GM06990 (cell line): ENCODE data around the gene AWAT1.
"Not testable (repeated sequence)": the region's sequence is repeated elsewhere in the genome, so short reads cannot be mapped to it uniquely, and the experiment has no call there.

Experiments used
- DNase-seq: peaks from one replicate; pipeline ENCODE4 v3.0.0-alpha.2; 2011; ENCODE audit not compliant: insufficient read length; ENCODE audit errors: extremely low read depth
- H3K27me3 ChIP-seq: replicated peaks from 2 replicates; pipeline ENCODE4 v1.6.0; 2011; ENCODE audit warnings: low read length; ENCODE audit not compliant: control insufficient read depth, insufficient read depth
- H3K36me3 ChIP-seq: 2 replicates; pipeline ENCODE4 v1.5.1; 2011; ENCODE audit warnings: low read length; ENCODE audit not compliant: control insufficient read depth, insufficient read depth
- H3K4me3 ChIP-seq: replicated peaks from 2 replicates; pipeline ENCODE4 v1.5.1; 2011; ENCODE audit warnings: low read depth, mild to moderate bottlenecking, control low read depth, low read length
- TF ChIP-seq, protein P1 (sequence below): IDR thresholded peaks from 2 replicates; pipeline ENCODE4 v1.5.1; 2011; ENCODE audit warnings: low read length, control low read depth, mild to moderate bottlenecking, inconsistent platforms; ENCODE audit not compliant: insufficient read depth, poor library complexity, severe bottlenecking

The AWAT1 gene

DNA sequence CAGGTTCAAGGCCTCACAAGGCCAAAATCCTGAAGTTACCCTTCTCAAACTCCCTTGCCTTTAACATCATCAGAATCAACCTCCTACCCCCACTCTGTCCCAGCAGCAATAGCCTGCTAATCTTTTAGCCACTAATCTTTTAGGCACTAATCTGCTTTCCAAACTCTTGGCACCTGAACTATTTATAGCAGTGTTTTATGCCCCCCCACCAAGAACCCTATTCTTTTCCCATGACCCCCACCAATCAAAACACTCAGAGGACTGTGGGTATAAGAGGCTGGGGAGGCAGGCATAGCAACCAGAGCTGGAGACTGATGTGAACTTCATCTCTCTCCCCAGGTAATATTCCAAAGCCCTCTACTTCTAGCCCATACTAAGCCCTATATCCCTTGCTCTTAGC, 33.6 kb downstream of the AWAT1 start, which contains the start of gene ARR3:
TSS of gene ARR3 (plus strand) at position 301 of the 400 bp plus-strand sequence. CDS start 1,052 bp downstream, outside the sequence.
- Histone ChIP-seq H3K4me3 (no peak within 1 kb of the TSS), H3K27me3 (no peaks in the 10 kb centered on the region), H3K36me3 (no peaks in the 10 kb centered on the region)
- TF ChIP-seq, protein P1, sequence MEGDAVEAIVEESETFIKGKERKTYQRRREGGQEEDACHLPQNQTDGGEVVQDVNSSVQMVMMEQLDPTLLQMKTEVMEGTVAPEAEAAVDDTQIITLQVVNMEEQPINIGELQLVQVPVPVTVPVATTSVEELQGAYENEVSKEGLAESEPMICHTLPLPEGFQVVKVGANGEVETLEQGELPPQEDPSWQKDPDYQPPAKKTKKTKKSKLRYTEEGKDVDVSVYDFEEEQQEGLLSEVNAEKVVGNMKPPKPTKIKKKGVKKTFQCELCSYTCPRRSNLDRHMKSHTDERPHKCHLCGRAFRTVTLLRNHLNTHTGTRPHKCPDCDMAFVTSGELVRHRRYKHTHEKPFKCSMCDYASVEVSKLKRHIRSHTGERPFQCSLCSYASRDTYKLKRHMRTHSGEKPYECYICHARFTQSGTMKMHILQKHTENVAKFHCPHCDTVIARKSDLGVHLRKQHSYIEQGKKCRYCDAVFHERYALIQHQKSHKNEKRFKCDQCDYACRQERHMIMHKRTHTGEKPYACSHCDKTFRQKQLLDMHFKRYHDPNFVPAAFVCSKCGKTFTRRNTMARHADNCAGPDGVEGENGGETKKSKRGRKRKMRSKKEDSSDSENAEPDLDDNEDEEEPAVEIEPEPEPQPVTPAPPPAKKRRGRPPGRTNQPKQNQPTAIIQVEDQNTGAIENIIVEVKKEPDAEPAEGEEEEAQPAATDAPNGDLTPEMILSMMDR = no peak
- DNase-seq = no peak

DNA sequence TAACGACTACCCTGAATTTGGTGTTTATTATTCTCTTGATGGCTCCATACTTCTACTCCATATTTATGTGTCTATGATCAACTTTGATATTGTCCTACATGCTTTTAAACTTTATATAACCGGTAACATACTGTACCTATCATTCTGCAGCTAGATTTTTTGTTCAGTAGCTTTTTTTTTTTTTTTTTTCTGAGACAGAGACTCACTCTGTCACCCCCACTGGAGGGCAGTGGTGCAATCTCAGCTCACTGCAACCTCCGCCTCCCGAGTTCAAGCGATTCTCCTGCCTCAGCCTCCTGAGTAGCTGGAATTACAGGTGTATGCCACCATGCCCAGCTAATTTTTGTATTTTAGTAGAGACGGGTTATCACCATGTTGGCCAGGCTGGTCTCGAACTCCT, 39.6 kb downstream of the AWAT1 start:
- H3K27me3 ChIP-seq, H3K4me3 ChIP-seq, H3K36me3 ChIP-seq, DNase-seq: not testable (repeated sequence)

DNA sequence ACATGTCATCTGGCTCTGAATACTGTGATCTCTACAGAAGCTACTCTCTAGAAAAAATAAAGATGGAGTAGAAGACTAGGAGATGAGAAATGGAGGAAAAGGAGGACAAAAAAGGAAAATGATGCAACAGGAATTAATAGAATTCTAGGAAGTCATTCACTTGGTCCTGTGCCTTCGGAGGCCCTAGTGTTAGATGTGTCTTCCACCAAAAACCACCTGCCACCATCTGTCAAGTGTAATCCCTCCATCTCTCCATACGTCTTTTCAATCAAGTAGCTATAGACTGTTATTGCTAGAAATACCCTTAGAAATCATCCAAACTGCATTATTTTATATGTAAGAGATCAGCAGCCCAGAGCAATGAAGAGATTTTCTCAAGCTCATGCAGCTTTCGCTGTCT, 44.6 kb downstream of the AWAT1 start:
- TF ChIP-seq, protein P1 = no peak
- Histone ChIP-seq H3K4me3 (no peak overlapping the region), H3K36me3 (no peaks in the 10 kb centered on the region), H3K27me3 (no peaks in the 10 kb centered on the region)
- DNase-seq = no peak

DNA sequence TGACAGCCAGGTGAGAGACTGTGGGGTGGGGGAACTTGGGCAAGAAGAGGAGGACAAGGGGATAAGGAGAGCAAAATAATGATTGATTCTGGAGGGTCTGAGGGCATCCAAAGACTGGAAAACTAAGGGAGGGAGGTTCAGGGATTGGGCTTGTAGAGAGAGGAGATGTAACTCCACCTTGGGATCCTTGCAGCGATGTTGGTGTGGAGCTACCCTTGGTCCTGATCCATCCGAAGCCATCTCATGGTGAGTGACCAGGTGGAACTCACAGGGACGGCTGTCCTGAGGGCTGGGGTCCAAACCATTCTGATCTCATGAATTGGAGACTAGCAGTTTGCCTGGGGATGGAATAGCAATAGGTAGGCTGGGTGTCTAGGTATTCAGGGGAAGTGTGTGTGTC, 46.1 kb downstream of the AWAT1 start:
- DNase-seq = no peak
- no peaks in the 10 kb centered on the region for H3K36me3 ChIP-seq
- no peak overlapping the region for H3K4me3 ChIP-seq
- no peaks in the 10 kb centered on the region for H3K27me3 ChIP-seq
- TF ChIP-seq, protein P1 = no peak

DNA sequence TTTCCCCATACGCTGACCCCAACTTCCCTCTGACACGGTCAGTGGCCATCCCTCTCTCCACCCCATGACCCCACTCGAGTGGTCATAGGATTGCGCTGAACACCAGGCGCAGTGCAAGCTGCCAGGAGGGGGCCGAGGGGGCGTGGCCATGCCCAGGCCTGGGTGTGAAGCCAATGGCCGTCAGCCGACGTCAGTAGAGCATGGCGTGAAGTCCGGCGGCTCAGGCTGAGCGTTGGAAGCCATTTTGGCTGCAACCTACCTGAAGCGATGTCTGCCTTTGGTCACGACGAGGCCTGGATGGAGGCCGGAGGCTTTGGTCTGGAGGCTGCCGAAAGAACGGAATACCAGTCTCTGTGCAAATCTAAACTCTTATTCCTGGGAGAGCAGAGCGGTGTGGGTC, 47.5 kb downstream of the AWAT1 start, which contains the start of gene RAB41:
TSS of gene RAB41 (plus strand) at position 222 of the 400 bp plus-strand sequence. CDS start at position 268, 46 bp downstream.
- Histone ChIP-seq H3K27me3 (no peaks in the 10 kb centered on the region), H3K36me3 (no peaks in the 10 kb centered on the region), H3K4me3 (no peak within 1 kb of the TSS)
- TF ChIP-seq, protein P1 = no peak
- DNase-seq = no peak

DNA sequence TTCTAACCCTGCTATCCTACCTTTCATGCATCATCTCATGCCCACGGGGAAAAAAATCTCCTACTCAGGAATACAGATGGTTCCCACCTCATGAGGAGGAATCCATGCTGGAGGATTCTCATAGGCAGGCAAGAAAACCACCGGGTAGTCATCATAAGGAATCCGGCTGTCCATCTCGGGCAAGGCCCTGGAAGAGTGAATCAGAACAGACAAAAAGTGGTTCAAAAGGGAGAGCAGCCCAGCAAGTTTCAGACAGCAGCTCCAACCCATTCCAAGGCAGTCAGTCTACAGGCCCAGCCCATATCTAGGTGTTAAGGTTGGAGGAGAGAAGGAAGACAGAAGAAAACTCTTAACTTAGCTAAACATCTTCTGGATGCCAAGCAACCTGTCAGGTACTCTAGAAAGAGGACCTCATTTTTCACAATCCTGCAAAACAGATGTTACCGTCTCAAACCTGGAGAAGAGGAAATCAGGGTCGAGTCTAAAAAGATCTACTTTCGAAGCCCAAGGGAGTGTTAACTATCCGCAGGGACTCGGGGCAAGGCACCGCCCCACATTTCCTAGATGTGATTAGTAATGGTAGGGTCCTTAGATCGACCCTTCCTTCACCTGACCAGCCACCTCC, 54.8 kb downstream of the AWAT1 start:
- TF ChIP-seq, protein P1 = no peak
- H3K36me3 ChIP-seq = no peaks in the 10 kb centered on the region
- DNase-seq = no peak
- H3K27me3 ChIP-seq = no peaks in the 10 kb centered on the region
- peak overlapping the region; percentile 79 for H3K4me3 ChIP-seq
